Ascending aorta (tissue), 2 donors: ENCODE measurements around the gene NEURL3. TPM values are rescaled to one million over a fixed set of nuclear protein-coding genes. Genes with fewer than 3 reads are reported as not detected.

Experiments used
- DNase-seq, 2 donors: peaks; one replicate each; pipeline ENCODE4 v3.0.0-alpha.2; 2019; ENCODE audit warnings: low spot score in 2 of 2
- H3K27ac ChIP-seq, 2 donors: fragments of 200-600 bp; sonication (generic); one replicate each; pipeline ENCODE4 v1.5.1; 2016 to 2017; ENCODE audit warnings: mild to moderate bottlenecking in 1 of 2
- H3K27me3 ChIP-seq: fragments of 200-600 bp; sonication (generic); one replicate; pipeline ENCODE4 v1.5.1; 2017
- H3K36me3 ChIP-seq, 2 donors: fragments of 200-600 bp; sonication (generic); one replicate each; pipeline ENCODE4 v1.5.1; 2016
- H3K4me1 ChIP-seq, 2 donors: fragments of 200-600 bp; sonication (generic); one replicate each; pipeline ENCODE4 v1.5.1; 2016 to 2017; ENCODE audit warnings: mild to moderate bottlenecking in 1 of 2
- H3K4me3 ChIP-seq, 2 donors: fragments of 200-600 bp; sonication (generic); one replicate each; pipeline ENCODE4 v1.5.1; 2016 to 2017; ENCODE audit warnings: mild to moderate bottlenecking in 1 of 2
- H3K9me3 ChIP-seq, 2 donors: fragments of 200-600 bp; sonication (generic); one replicate each; pipeline ENCODE4 v1.5.1; 2016
- intact Hi-C: fragments of 100-400 bp; cut with DNase I; formaldehyde crosslinking; loops from one replicate; pipeline ENCODE4 v1.15.1; 2023
- total RNA-seq: library from RNA; depleted of rRNA; stranded (reverse); fragments of >200 nt; gene quantifications from one replicate; pipeline ENCODE4 v1.1.0, GENCODE V29; 2016
- TF ChIP-seq, protein P1 (sequence below), 3 experiments: fragments of 200-600 bp in 2 of 3; fragments of 450-650 bp in 1 of 3; sonication (generic) in 2 of 3; IDR thresholded peaks; one replicate each; pipeline ENCODE4 v1.5.1; 2016 to 2019; ENCODE audit warnings: antibody characterized with exemption in 3 of 3, mild to moderate bottlenecking in 1 of 3, moderate library complexity in 1 of 3

NEURL3 gene
- total RNA-seq, 1 donor from 2014 or later = not detected

GRCh38 chr2:96517079-96517478, 11.9 kb upstream of the NEURL3 start:
- no peaks in the 10 kb centered on the region for H3K27me3 ChIP-seq

GRCh38 chr2:96514521-96514920, 9.4 kb upstream of the NEURL3 start:
- H3K27ac ChIP-seq = no peak overlapping the region
- TF ChIP-seq, protein P1, sequence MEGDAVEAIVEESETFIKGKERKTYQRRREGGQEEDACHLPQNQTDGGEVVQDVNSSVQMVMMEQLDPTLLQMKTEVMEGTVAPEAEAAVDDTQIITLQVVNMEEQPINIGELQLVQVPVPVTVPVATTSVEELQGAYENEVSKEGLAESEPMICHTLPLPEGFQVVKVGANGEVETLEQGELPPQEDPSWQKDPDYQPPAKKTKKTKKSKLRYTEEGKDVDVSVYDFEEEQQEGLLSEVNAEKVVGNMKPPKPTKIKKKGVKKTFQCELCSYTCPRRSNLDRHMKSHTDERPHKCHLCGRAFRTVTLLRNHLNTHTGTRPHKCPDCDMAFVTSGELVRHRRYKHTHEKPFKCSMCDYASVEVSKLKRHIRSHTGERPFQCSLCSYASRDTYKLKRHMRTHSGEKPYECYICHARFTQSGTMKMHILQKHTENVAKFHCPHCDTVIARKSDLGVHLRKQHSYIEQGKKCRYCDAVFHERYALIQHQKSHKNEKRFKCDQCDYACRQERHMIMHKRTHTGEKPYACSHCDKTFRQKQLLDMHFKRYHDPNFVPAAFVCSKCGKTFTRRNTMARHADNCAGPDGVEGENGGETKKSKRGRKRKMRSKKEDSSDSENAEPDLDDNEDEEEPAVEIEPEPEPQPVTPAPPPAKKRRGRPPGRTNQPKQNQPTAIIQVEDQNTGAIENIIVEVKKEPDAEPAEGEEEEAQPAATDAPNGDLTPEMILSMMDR (IDR thresholded peaks at IDR 0.05) = no peak
- intact Hi-C loops = no loop called here
- H3K4me3 ChIP-seq = no peak overlapping the region
- peak in 1 of 2 donors; percentile 33 for DNase-seq
- H3K4me1 ChIP-seq = no peaks in the 10 kb centered on the region
- H3K9me3 ChIP-seq = peaks cover 0 to 6% of the 10 kb centered on the region in 2 donors
- H3K27me3 ChIP-seq = no peaks in the 10 kb centered on the region
- H3K36me3 ChIP-seq = no peaks in the 10 kb centered on the region

More at GRCh38 chr2:96517079-96517478, 11.9 kb upstream of the NEURL3 start:
- Histone ChIP-seq H3K4me1 (no peaks in the 10 kb centered on the region), H3K9me3 (peaks cover 0 to 6% of the 10 kb centered on the region in 2 donors), H3K36me3 (no peaks in the 10 kb centered on the region), H3K4me3 (no peak overlapping the region), H3K27ac (no peak overlapping the region)
- DNase-seq = no peak
- intact Hi-C loops = no loop called here
- TF ChIP-seq, protein P1 (IDR thresholded peaks at IDR 0.05) = no peak

GRCh38 chr2:96512341-96512740, 7.2 kb upstream of the NEURL3 start:
- intact Hi-C loops = no loop called here
- DNase-seq = peak in 1 of 2 donors; percentile 25

GRCh38 chr2:96511851-96512250, 6.7 kb upstream of the NEURL3 start:
- Histone ChIP-seq H3K36me3 (no peaks in the 10 kb centered on the region), H3K27ac (no peak overlapping the region), H3K4me3 (no peak overlapping the region), H3K4me1 (peaks cover 8 to 15% of the 10 kb centered on the region in 2 donors), H3K27me3 (no peaks in the 10 kb centered on the region), H3K9me3 (peaks cover 0 to 4% of the 10 kb centered on the region in 2 donors)
- intact Hi-C loops = no loop called here
- DNase-seq = peak in 1 of 2 donors; percentile 56
- TF ChIP-seq, protein P1 (IDR thresholded peaks at IDR 0.05) = no peak

More at GRCh38 chr2:96512341-96512740, 7.2 kb upstream of the NEURL3 start:
- peaks cover 0 to 6% of the 10 kb centered on the region in 2 donors for H3K9me3 ChIP-seq
- peaks cover 8 to 15% of the 10 kb centered on the region in 2 donors for H3K4me1 ChIP-seq
- no peaks in the 10 kb centered on the region for H3K27me3 ChIP-seq
- H3K36me3 ChIP-seq = no peaks in the 10 kb centered on the region
- H3K4me3 ChIP-seq = no peak overlapping the region
- H3K27ac ChIP-seq = no peak overlapping the region
- TF ChIP-seq, protein P1 (IDR thresholded peaks at IDR 0.05) = no peak

DNA sequence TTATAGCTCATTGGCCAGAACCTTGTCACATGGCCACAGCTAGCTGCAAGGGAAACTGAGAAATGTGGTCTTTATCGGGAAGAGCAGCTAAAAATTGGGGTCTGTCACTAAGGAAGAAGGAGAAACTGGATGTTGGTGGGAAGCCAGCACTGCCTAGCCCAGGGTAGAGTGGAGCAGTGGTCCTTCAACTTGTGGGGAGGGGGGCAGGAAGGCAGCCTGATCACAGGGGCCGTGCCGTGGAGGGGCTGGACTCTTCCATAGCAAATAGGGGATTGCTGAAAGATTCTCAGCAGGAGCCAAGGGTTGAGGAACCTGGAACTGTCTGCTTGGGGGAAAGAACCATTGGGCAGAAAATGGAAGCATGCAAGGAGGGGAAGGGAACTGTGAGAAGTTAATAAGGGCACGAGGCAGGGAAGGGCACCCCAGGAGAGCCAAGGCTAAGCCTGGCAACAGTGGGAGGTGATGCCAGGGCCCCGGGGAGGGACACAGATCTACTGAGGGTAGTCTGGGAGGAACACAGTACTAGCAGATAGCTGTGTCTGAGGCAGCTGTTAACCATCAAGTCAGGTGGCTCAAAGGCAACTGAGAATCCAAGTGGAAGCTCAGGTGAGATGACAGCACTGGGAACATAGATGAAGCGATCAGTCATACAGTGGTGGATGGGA, 5.9 kb upstream of the NEURL3 start:
- peak in 1 of 2 donors; percentile 58 for DNase-seq
- no peak overlapping the region for H3K27ac ChIP-seq
- intact Hi-C loops = no loop called here

More for the DNA sequence above, 5.9 kb upstream of the NEURL3 start:
- H3K4me3 ChIP-seq = no peak overlapping the region
- peaks cover 8 to 15% of the 10 kb centered on the region in 2 donors for H3K4me1 ChIP-seq
- no peaks in the 10 kb centered on the region for H3K36me3 ChIP-seq
- no peaks in the 10 kb centered on the region for H3K27me3 ChIP-seq
- H3K9me3 ChIP-seq = no peaks in the 10 kb centered on the region
- TF ChIP-seq, protein P1 (IDR thresholded peaks at IDR 0.05) = no peak
